IPS-18a (cell line): ENCODE measurements around the gene GIT1.

Experiments used
- H3K27ac ChIP-seq: one replicate; pipeline ENCODE4 v1.5.1; 2013; ENCODE audit warnings: low read length
- H3K27me3 ChIP-seq: one replicate; pipeline ENCODE4 v1.6.1; 2013; ENCODE audit warnings: mild to moderate bottlenecking, low read length; ENCODE audit not compliant: control insufficient read depth, insufficient read depth
- H3K36me3 ChIP-seq: one replicate; pipeline ENCODE4 v1.6.1; 2013; ENCODE audit warnings: low read depth, low read length; ENCODE audit not compliant: control insufficient read depth
- H3K4me1 ChIP-seq: one replicate; pipeline ENCODE4 v1.6.1; 2013; ENCODE audit warnings: low read depth, low read length; ENCODE audit not compliant: control insufficient read depth
- H3K4me3 ChIP-seq: one replicate; pipeline ENCODE4 v1.5.1; 2013; ENCODE audit warnings: low read length
- H3K9ac ChIP-seq: one replicate; pipeline ENCODE4 v1.6.1; 2013; ENCODE audit warnings: mild to moderate bottlenecking, low read length, moderate library complexity
- H3K9me3 ChIP-seq: one replicate; pipeline ENCODE4 v1.6.1; 2013; ENCODE audit warnings: low read depth, low read length; ENCODE audit not compliant: control insufficient read depth

GIT1 gene

GRCh38 chr17:29614349-29615047, 25.1 kb upstream of the GIT1 start:
- Histone ChIP-seq H3K9me3 (no peaks in the 10 kb centered on the region), H3K4me3 (no peak overlapping the region), H3K27me3 (peaks cover 59% of the 10 kb centered on the region), H3K27ac (no peak overlapping the region), H3K4me1 (peaks cover 22% of the 10 kb centered on the region), H3K36me3 (no peaks in the 10 kb centered on the region), H3K9ac (no peak overlapping the region)

- Histone ChIP-seq H3K4me3 (peak overlapping the region; percentile 46), H3K27ac (no peak overlapping the region), H3K27me3 (peaks cover 53% of the 10 kb centered on the region), H3K9ac (no peak overlapping the region), H3K4me1 (peaks cover 22% of the 10 kb centered on the region), H3K9me3 (no peaks in the 10 kb centered on the region), H3K36me3 (no peaks in the 10 kb centered on the region)
These were observed 24.4 kb upstream of the GIT1 start for GRCh38 chr17:29613856-29614255.

- H3K27me3 ChIP-seq, result peaks cover 48% of the 10 kb centered on the region
- no peak overlapping the region for H3K9ac ChIP-seq
- no peaks in the 10 kb centered on the region for H3K9me3 ChIP-seq
- H3K27ac ChIP-seq, result no peak overlapping the region
- peak overlapping the region; percentile 46 for H3K4me3 ChIP-seq
- no peaks in the 10 kb centered on the region for H3K36me3 ChIP-seq
- H3K4me1 ChIP-seq, result peaks cover 22% of the 10 kb centered on the region
These were observed 23.9 kb upstream of the GIT1 start for GRCh38 chr17:29613352-29613837.

- H3K27me3 ChIP-seq, result peaks cover 41% of the 10 kb centered on the region
- no peak overlapping the region for H3K9ac ChIP-seq
- H3K36me3 ChIP-seq, result no peaks in the 10 kb centered on the region
- no peak overlapping the region for H3K27ac ChIP-seq
- peaks cover 22% of the 10 kb centered on the region for H3K4me1 ChIP-seq
- H3K9me3 ChIP-seq, result no peaks in the 10 kb centered on the region
- H3K4me3 ChIP-seq, result no peak overlapping the region
These were observed 23.2 kb upstream of the GIT1 start for GRCh38 chr17:29612404-29613280.

GRCh38 chr17:29612094-29612403, 22.6 kb upstream of the GIT1 start:
- no peak overlapping the region for H3K4me3 ChIP-seq
- H3K27ac ChIP-seq, result no peak overlapping the region
- H3K4me1 ChIP-seq, result peaks cover 22% of the 10 kb centered on the region
- H3K36me3 ChIP-seq, result no peaks in the 10 kb centered on the region
- no peak overlapping the region for H3K9ac ChIP-seq
- H3K27me3 ChIP-seq, result peaks cover 35% of the 10 kb centered on the region
- H3K9me3 ChIP-seq, result no peaks in the 10 kb centered on the region

- H3K9ac ChIP-seq, result no peak overlapping the region
- H3K27me3 ChIP-seq, result peaks cover 30% of the 10 kb centered on the region
- H3K4me3 ChIP-seq, result no peak overlapping the region
- peaks cover 19% of the 10 kb centered on the region for H3K4me1 ChIP-seq
- no peaks in the 10 kb centered on the region for H3K36me3 ChIP-seq
- no peaks in the 10 kb centered on the region for H3K9me3 ChIP-seq
- no peak overlapping the region for H3K27ac ChIP-seq
These were observed 22.1 kb upstream of the GIT1 start for GRCh38 chr17:29611351-29612093.

GRCh38 chr17:29610395-29610794, 20.9 kb upstream of the GIT1 start:
- Histone ChIP-seq H3K36me3 (no peaks in the 10 kb centered on the region), H3K27me3 (peaks cover 18% of the 10 kb centered on the region), H3K4me3 (no peak overlapping the region), H3K9ac (no peak overlapping the region), H3K9me3 (no peaks in the 10 kb centered on the region), H3K4me1 (peaks cover 14% of the 10 kb centered on the region), H3K27ac (no peak overlapping the region)

- H3K9me3 ChIP-seq, result no peaks in the 10 kb centered on the region
- H3K27ac ChIP-seq, result no peak overlapping the region
- H3K36me3 ChIP-seq, result no peaks in the 10 kb centered on the region
- H3K9ac ChIP-seq, result no peak overlapping the region
- H3K4me3 ChIP-seq, result no peak overlapping the region
- H3K27me3 ChIP-seq, result peaks cover 4% of the 10 kb centered on the region
- peaks cover 5% of the 10 kb centered on the region for H3K4me1 ChIP-seq
These were observed 19.5 kb upstream of the GIT1 start for GRCh38 chr17:29608986-29609385.

GRCh38 chr17:29607557-29608195, 18.2 kb upstream of the GIT1 start:
- H3K9me3 ChIP-seq, result no peaks in the 10 kb centered on the region
- H3K36me3 ChIP-seq, result no peaks in the 10 kb centered on the region
- no peaks in the 10 kb centered on the region for H3K4me1 ChIP-seq
- H3K27ac ChIP-seq, result no peak overlapping the region
- no peaks in the 10 kb centered on the region for H3K27me3 ChIP-seq
- no peak overlapping the region for H3K4me3 ChIP-seq
- no peak overlapping the region for H3K9ac ChIP-seq

GRCh38 chr17:29603109-29603674, 13.7 kb upstream of the GIT1 start:
- Histone ChIP-seq H3K9ac (no peak overlapping the region), H3K36me3 (no peaks in the 10 kb centered on the region), H3K4me1 (no peaks in the 10 kb centered on the region), H3K4me3 (no peak overlapping the region), H3K27me3 (no peaks in the 10 kb centered on the region), H3K9me3 (no peaks in the 10 kb centered on the region), H3K27ac (no peak overlapping the region)
